Trophoblast cell (in vitro differentiated cells and primary cell): Measurements from ENCODE around the gene HEXD. TPM values are rescaled to one million over a fixed set of nuclear protein-coding genes. Genes with fewer than 3 reads are reported as not detected.

Experiments used
- DNase-seq, 2 donors: peaks; one replicate each; pipeline ENCODE4 v3.0.0-alpha.2; 2016
- H2AFZ ChIP-seq: 2 replicates; pipeline ENCODE4 v1.6.1; 2013; ENCODE audit warnings: low read length, moderate library complexity, mild to moderate bottlenecking; ENCODE audit not compliant: insufficient read depth, poor library complexity
- H2AK5ac ChIP-seq: 2 replicates; pipeline ENCODE4 v1.6.1; 2013; ENCODE audit warnings: mild to moderate bottlenecking, low read length
- H2BK120ac ChIP-seq: 2 replicates; pipeline ENCODE4 v1.6.1; 2013; ENCODE audit warnings: low read length, mild to moderate bottlenecking, moderate library complexity; ENCODE audit not compliant: insufficient read depth, poor library complexity
- H2BK12ac ChIP-seq: 2 replicates; pipeline ENCODE4 v1.6.1; 2013; ENCODE audit warnings: mild to moderate bottlenecking, low read length, moderate library complexity
- H2BK5ac ChIP-seq: 2 replicates; pipeline ENCODE4 v1.6.1; 2013; ENCODE audit warnings: low read length, low read depth, moderate library complexity, mild to moderate bottlenecking; ENCODE audit not compliant: poor library complexity
- H3K14ac ChIP-seq: 2 replicates; pipeline ENCODE4 v1.6.1; 2013; ENCODE audit warnings: mild to moderate bottlenecking, low read length
- H3K18ac ChIP-seq: 2 replicates; pipeline ENCODE4 v1.6.1; 2013; ENCODE audit warnings: mild to moderate bottlenecking, low read length
- H3K23ac ChIP-seq: 2 replicates; pipeline ENCODE4 v1.6.1; 2013; ENCODE audit warnings: low read length
- H3K27ac ChIP-seq: 2 replicates; pipeline ENCODE4 v1.5.1; 2013; ENCODE audit warnings: low read depth, mild to moderate bottlenecking, inconsistent platforms, low read length, moderate library complexity
- H3K27me3 ChIP-seq: 2 replicates; pipeline ENCODE4 v1.6.1; 2013; ENCODE audit warnings: inconsistent platforms, mild to moderate bottlenecking, low read length, moderate library complexity; ENCODE audit not compliant: insufficient read depth
- H3K36me3 ChIP-seq, 2 experiments: 1 replicate in 1 of 2; 2 replicates in 1 of 2; pipeline ENCODE4 v1.6.1; 2013; ENCODE audit warnings: low read length in 2 of 2, mild to moderate bottlenecking in 2 of 2, moderate library complexity in 1 of 2; ENCODE audit not compliant: insufficient read depth in 2 of 2, control insufficient read depth in 1 of 2
- H3K4ac ChIP-seq: 2 replicates; pipeline ENCODE4 v1.6.1; 2013; ENCODE audit warnings: low read depth, mild to moderate bottlenecking, low read length, moderate library complexity
- H3K4me1 ChIP-seq, 2 experiments: 1 replicate in 1 of 2; 2 replicates in 1 of 2; pipeline ENCODE4 v1.6.1; 2013; ENCODE audit warnings: low read length in 2 of 2, mild to moderate bottlenecking in 2 of 2, moderate library complexity in 1 of 2; ENCODE audit not compliant: insufficient read depth in 2 of 2, control insufficient read depth in 1 of 2
- H3K4me2 ChIP-seq: 2 replicates; pipeline ENCODE4 v1.6.1; 2013; ENCODE audit warnings: inconsistent platforms, mild to moderate bottlenecking, low read length, moderate library complexity
- H3K4me3 ChIP-seq: 2 replicates; pipeline ENCODE4 v1.5.1; 2013; ENCODE audit warnings: mild to moderate bottlenecking, low read depth, low read length, inconsistent platforms
- H3K79me1 ChIP-seq: one replicate; pipeline ENCODE4 v1.6.1; 2013; ENCODE audit warnings: low read length
- H3K79me2 ChIP-seq: 2 replicates; pipeline ENCODE4 v1.6.1; 2013; ENCODE audit warnings: low read length, mild to moderate bottlenecking; ENCODE audit not compliant: control insufficient read depth, insufficient read depth, poor library complexity
- H3K9ac ChIP-seq: 2 replicates; pipeline ENCODE4 v1.6.1; 2013; ENCODE audit warnings: mild to moderate bottlenecking, low read length
- H3K9me3 ChIP-seq: 2 replicates; pipeline ENCODE4 v1.6.1; 2013; ENCODE audit warnings: low read depth, mild to moderate bottlenecking, control low read depth, inconsistent platforms, low read length; ENCODE audit not compliant: insufficient read depth
- H4K12ac ChIP-seq: 2 replicates; pipeline ENCODE4 v1.6.1; 2013; ENCODE audit warnings: low read depth, mild to moderate bottlenecking, low read length, moderate library complexity
- H4K8ac ChIP-seq: 2 replicates; pipeline ENCODE4 v1.6.1; 2013; ENCODE audit warnings: low read depth, mild to moderate bottlenecking, low read length, moderate library complexity
- H4K91ac ChIP-seq: one replicate; pipeline ENCODE4 v1.6.1; 2013; ENCODE audit warnings: low read depth, mild to moderate bottlenecking, low read length, moderate library complexity
- WGBS: extraction: QIAGEN DNeasy Blood & Tissue Kit; methylation state at CpG from one replicate; pipeline ENCODE4 v1.1.7; 2013; ENCODE audit warnings: missing lambda C conversion rate; ENCODE audit not compliant: insufficient read length, insufficient coverage; ENCODE audit errors: extremely low coverage; 5-methylcytosine and 5-hydroxymethylcytosine counted together
- polyA plus RNA-seq: library from polyadenylated mRNA; stranded (reverse); fragments of 200-250 nt; gene quantifications from 2 replicates; pipeline ENCODE4 v1.2.3, GENCODE V29; 2013

The HEXD gene
- 6.9 and 8.1 TPM in 2 replicates for polyA plus RNA-seq

DNA sequence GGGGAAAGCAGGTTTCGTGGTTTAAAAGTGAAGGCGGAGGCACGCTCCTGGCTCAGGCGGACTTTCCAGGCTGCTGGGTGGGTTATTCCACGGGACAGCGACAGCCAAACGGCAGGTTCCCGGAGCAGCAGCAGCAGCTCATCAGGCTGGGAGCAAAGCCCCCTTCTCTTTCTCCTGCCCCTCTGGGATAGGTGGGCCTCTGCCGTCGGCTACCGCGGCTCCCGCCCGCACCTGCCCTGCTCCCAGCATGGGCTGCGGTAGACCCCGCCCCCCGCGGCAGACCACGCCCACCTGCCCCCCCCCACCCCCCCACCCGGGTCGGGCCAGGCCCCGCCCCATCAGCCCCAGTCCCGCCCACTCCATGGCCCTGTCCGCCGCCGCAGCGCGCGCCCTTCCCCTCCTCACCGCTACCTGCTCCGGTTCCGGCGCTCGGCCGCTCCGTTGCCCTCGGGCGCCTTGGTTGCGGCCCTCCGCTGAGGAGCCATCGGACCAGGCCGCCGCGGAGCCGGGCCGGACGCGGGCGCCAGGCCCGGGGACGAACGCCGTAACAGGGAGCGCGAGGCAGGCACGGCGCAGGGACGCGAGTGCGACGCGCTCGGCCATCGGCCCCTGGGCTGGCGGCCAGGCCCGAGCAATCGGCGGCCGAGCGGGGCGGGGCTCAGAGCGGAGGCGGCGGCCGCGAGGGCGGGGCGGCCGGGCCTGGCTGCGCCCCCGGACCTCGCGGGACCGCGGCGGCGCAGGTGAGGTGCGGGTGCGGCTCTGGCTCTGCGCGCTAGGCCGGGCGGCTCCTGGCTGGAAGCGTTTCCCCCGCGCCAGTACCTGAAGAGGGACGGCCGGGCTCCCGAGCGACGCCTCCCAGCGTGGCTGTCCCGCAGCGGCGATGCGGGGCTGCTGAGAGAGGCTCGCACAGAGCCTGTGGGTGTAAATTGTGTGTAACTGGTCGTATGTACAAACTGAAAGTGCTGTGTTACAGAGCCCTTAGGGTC, at the start of gene HEXD, which contains the start of gene OGFOD3:
TSS of gene HEXD (plus strand) at position 347 of the 986 bp plus-strand sequence. CDS start 1,453 bp downstream, outside the sequence.
TSS of gene OGFOD3 (minus strand) at position 586 of the 986 bp plus-strand sequence. CDS start at position 485, 101 bp downstream.
- peak within 1 kb of the TSS; percentile 100 for H3K4me3 ChIP-seq
- peaks cover 3% of the 10 kb centered on the region for H3K79me2 ChIP-seq
- peak within 1 kb of the TSS; percentile 95 for H2AFZ ChIP-seq
- no peaks in the 10 kb centered on the region for H3K27me3 ChIP-seq
- peak within 1 kb of the TSS; percentile 100 for H3K18ac ChIP-seq
- H2BK120ac ChIP-seq: peak within 1 kb of the TSS; percentile 84
- peak within 1 kb of the TSS; percentile 97 for H4K91ac ChIP-seq
- peak within 1 kb of the TSS; percentile 90 for H4K12ac ChIP-seq
- no peak within 1 kb of the TSS for H2BK12ac ChIP-seq
- H3K14ac ChIP-seq: peak within 1 kb of the TSS; percentile 98
- no peak within 1 kb of the TSS for H2AK5ac ChIP-seq
- peak within 1 kb of the TSS; percentile 65 for H3K27ac ChIP-seq
- peaks cover 5% of the 10 kb centered on the region for H3K9me3 ChIP-seq
- H3K36me3 ChIP-seq: peaks cover 0 to 6% of the 10 kb centered on the region in 2 experiments
- peak; percentile 78 to 92 for DNase-seq
- H2BK5ac ChIP-seq: peak within 1 kb of the TSS; percentile 93
- H3K9ac ChIP-seq: peak within 1 kb of the TSS; percentile 99
- peaks cover 3 to 4% of the 10 kb centered on the region in 2 experiments for H3K4me1 ChIP-seq
- peak within 1 kb of the TSS; percentile 100 for H3K4me2 ChIP-seq
- H3K4ac ChIP-seq: peak within 1 kb of the TSS; percentile 29
- H3K23ac ChIP-seq: no peak within 1 kb of the TSS
- peaks cover 6% of the 10 kb centered on the region for H3K79me1 ChIP-seq
- peak within 1 kb of the TSS; percentile 100 for H4K8ac ChIP-seq
- no CpG with 5 or more reads among the region's 108 CpGs for WGBS

DNA sequence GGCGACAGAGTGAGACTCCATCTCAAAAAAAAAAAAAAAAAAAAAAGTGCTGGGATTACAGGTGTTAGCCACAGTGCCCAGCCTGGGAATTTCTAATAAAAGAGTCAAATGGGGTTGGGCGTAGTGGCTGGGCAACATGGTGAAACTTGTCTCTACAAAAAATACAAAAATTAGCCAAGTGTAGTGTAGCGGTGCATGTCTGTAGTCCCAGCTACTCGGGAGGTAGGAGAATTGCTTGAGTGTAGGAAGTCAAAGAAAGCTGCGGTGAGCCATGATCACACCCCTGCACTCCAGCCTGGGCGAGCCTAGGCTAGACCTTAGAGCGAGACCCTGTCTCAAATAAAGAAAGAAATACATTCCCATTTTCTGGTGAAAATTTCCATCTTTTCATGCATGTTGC, 48.9 kb upstream of the HEXD start:
- Histone ChIP-seq H2BK120ac (no peak overlapping the region), H3K9me3 (peaks cover 19% of the 10 kb centered on the region), H3K14ac (no peak overlapping the region), H4K8ac (no peak overlapping the region), H2BK5ac (no peak overlapping the region), H4K91ac (no peak overlapping the region), H3K9ac (no peak overlapping the region), H3K18ac (no peak overlapping the region), H3K79me2 (no peaks in the 10 kb centered on the region), H3K27ac (no peak overlapping the region), H2AK5ac (no peak overlapping the region), H3K4me2 (no peak overlapping the region), H3K36me3 (no peaks in the 10 kb centered on the region), H3K4ac (no peak overlapping the region), H2AFZ (no peak overlapping the region), H3K23ac (no peak overlapping the region), H4K12ac (no peak overlapping the region), H3K4me1 (peaks cover 2 to 3% of the 10 kb centered on the region in 2 experiments), H2BK12ac (no peak overlapping the region), H3K79me1 (no peaks in the 10 kb centered on the region), H3K4me3 (no peak overlapping the region), H3K27me3 (peaks cover 25% of the 10 kb centered on the region)
- no CpG with 5 or more reads among the region's 7 CpGs for WGBS
- no peak for DNase-seq

- Histone ChIP-seq H4K91ac (no peak overlapping the region), H3K79me1 (no peaks in the 10 kb centered on the region), H2BK12ac (no peak overlapping the region), H3K23ac (no peak overlapping the region), H3K4me1 (peaks cover 2 to 3% of the 10 kb centered on the region in 2 experiments), H3K9me3 (peaks cover 25% of the 10 kb centered on the region), H4K8ac (no peak overlapping the region), H3K4me3 (no peak overlapping the region), H3K18ac (no peak overlapping the region), H2BK5ac (no peak overlapping the region), H3K79me2 (no peaks in the 10 kb centered on the region), H3K4me2 (no peak overlapping the region), H2BK120ac (no peak overlapping the region), H3K27me3 (peaks cover 25% of the 10 kb centered on the region), H4K12ac (no peak overlapping the region), H2AK5ac (no peak overlapping the region), H3K9ac (no peak overlapping the region), H2AFZ (peak overlapping the region; percentile 2), H3K27ac (no peak overlapping the region), H3K4ac (no peak overlapping the region), H3K14ac (no peak overlapping the region), H3K36me3 (no peaks in the 10 kb centered on the region)
- no peak for DNase-seq
- WGBS: no CpG with 5 or more reads among the region's 38 CpGs
These were observed 47.4 kb upstream of the HEXD start for GRCh38 chr17:82370471-82371332.
